ENCODE measurements around the gene PDZD2.

GRCh38 chr5:31611002-31611401 lies 27.9 kb upstream of the PDZD2 start:
- no peak for TF ChIP-seq EZH2phosphoT487 (IDR thresholded peaks at IDR 0.05; ENCODE audit: low read length)
- no peak for TF ChIP-seq CTCF (IDR thresholded peaks at IDR 0.05; ENCODE audit: low read length)

All from MM.1S (cell line).